RWPE2 (cell line): ENCODE measurements around the gene PPP1R13B.

Experiments used
- ATAC-seq: fragments of 200-7000 bp; cut with Tn5 transposase; 3 replicates; pipeline ENCODE4 v1.9.1; 2021; ENCODE audit warnings: low read depth
- DNase-seq: peaks from one replicate; pipeline ENCODE4 v3.0.0-alpha.2; 2020; ENCODE audit warnings: low spot score
- H3K27ac ChIP-seq: fragments of 450-650 bp; 2 replicates; pipeline ENCODE4 v1.5.1; 2017; ENCODE audit warnings: mild to moderate bottlenecking; ENCODE audit not compliant: poor library complexity, severe bottlenecking
- H3K27me3 ChIP-seq: fragments of 250-450 bp; sonication (Bioruptor Pico); 2 replicates; pipeline ENCODE4 v1.5.1; 2021; ENCODE audit warnings: mild to moderate bottlenecking, moderate library complexity; ENCODE audit not compliant: insufficient read depth, poor library complexity, severe bottlenecking
- H3K36me3 ChIP-seq: fragments of 250-450 bp; sonication (Bioruptor Pico); 2 replicates; pipeline ENCODE4 v1.5.1; 2020; ENCODE audit warnings: low read depth, mild to moderate bottlenecking, moderate library complexity
- H3K4me1 ChIP-seq: fragments of 250-450 bp; sonication (Bioruptor Pico); 2 replicates; pipeline ENCODE4 v1.5.1; 2021; ENCODE audit warnings: mild to moderate bottlenecking, moderate library complexity; ENCODE audit not compliant: insufficient read depth, poor library complexity, severe bottlenecking
- H3K4me3 ChIP-seq: fragments of 250-450 bp; sonication (Bioruptor Pico); 2 replicates; pipeline ENCODE4 v1.5.1; 2021; ENCODE audit warnings: mild to moderate bottlenecking, moderate library complexity; ENCODE audit not compliant: severe bottlenecking
- H3K9me3 ChIP-seq: fragments of 250-450 bp; sonication (Bioruptor Pico); 2 replicates; pipeline ENCODE4 v1.5.1; 2021; ENCODE audit warnings: mild to moderate bottlenecking, moderate library complexity; ENCODE audit not compliant: severe bottlenecking
- CTCF ChIP-seq: fragments of 450-650 bp; IDR thresholded peaks from one replicate; pipeline ENCODE4 v1.5.1; 2017; ENCODE audit warnings: mild to moderate bottlenecking, moderate library complexity; ENCODE audit not compliant: poor library complexity, severe bottlenecking

PPP1R13B gene

GRCh38 chr14:103731481-103731880 lies 115.9 kb downstream of the PPP1R13B start:
- ATAC-seq (no peak), DNase-seq (no peak)
- Histone ChIP-seq H3K4me3 (no peak overlapping the region), H3K36me3 (peaks cover 69% of the 10 kb centered on the region), H3K9me3 (no peaks in the 10 kb centered on the region), H3K27ac (no peak overlapping the region), H3K27me3 (no peaks in the 10 kb centered on the region), H3K4me1 (no peaks in the 10 kb centered on the region)
- TF ChIP-seq CTCF, result no peak

GRCh38 chr14:103730490-103731035 lies 116.8 kb downstream of the PPP1R13B start:
- Histone ChIP-seq H3K27ac (no peak overlapping the region), H3K36me3 (peaks cover 78% of the 10 kb centered on the region), H3K4me3 (no peak overlapping the region), H3K9me3 (no peaks in the 10 kb centered on the region), H3K27me3 (no peaks in the 10 kb centered on the region), H3K4me1 (no peaks in the 10 kb centered on the region)
- DNase-seq (no peak), ATAC-seq (no peak)
- no peak for TF ChIP-seq CTCF

- Histone ChIP-seq H3K27me3 (no peaks in the 10 kb centered on the region), H3K9me3 (no peaks in the 10 kb centered on the region), H3K27ac (no peak overlapping the region), H3K36me3 (peaks cover 82% of the 10 kb centered on the region), H3K4me1 (no peaks in the 10 kb centered on the region), H3K4me3 (no peak overlapping the region)
- ATAC-seq (no peak; the same call in 2 of the 3 replicates), DNase-seq (peak; percentile 69)
- TF ChIP-seq CTCF, result no peak
These were observed 117.6 kb downstream of the PPP1R13B start for GRCh38 chr14:103729496-103730448.

- H3K36me3 ChIP-seq, result peaks cover 76% of the 10 kb centered on the region
- H3K4me1 ChIP-seq, result no peaks in the 10 kb centered on the region
- no peak for ATAC-seq
- H3K27ac ChIP-seq, result no peak overlapping the region
- H3K4me3 ChIP-seq, result no peak overlapping the region
- no peaks in the 10 kb centered on the region for H3K27me3 ChIP-seq
- no peaks in the 10 kb centered on the region for H3K9me3 ChIP-seq
- no peak for TF ChIP-seq CTCF
- no peak for DNase-seq
These were observed 118.7 kb downstream of the PPP1R13B start for GRCh38 chr14:103728721-103729120.
